H4 (cell line): ENCODE results near the gene KRTAP1-4. TPM values are rescaled to one million over a fixed set of nuclear protein-coding genes. Genes with fewer than 3 reads are reported as not detected.
"Not testable (repeated sequence)": the region's sequence is repeated elsewhere in the genome, so short reads cannot be mapped to it uniquely, and the experiment has no call there.

Experiments
- DNase-seq: peaks from one replicate; pipeline ENCODE4 v3.0.0-alpha.2; 2015; ENCODE audit warnings: low spot score
- total RNA-seq: library from RNA; depleted of rRNA; stranded (reverse); fragments of >200 nt; shearing (Covaris generic); gene quantifications from 2 replicates; pipeline ENCODE4 v1.2.3, GENCODE V29; 2014

KRTAP1-4 gene
- total RNA-seq, 1 experiment from 2014 or later, result not detected

DNA sequence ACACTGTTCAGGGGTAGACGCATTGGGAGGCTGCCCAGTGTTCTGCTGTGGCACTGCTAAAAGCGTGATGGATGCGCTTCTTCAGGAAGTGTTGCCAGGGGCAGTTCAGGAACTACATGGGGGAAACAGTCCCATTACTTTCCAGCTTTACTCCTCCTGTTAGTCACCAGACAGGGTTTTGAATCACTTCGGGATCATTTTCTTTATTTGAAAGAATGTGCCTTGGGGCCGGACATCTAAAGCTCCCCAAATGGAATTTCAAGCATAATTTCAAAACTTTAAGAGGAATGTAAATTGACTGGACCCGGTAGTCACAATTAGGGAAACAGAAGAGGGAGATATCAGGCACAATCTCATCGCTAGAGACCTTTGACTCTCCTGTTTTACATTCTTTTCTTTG, 18.4 kb upstream of the KRTAP1-4 start:
- DNase-seq, result no peak

DNA sequence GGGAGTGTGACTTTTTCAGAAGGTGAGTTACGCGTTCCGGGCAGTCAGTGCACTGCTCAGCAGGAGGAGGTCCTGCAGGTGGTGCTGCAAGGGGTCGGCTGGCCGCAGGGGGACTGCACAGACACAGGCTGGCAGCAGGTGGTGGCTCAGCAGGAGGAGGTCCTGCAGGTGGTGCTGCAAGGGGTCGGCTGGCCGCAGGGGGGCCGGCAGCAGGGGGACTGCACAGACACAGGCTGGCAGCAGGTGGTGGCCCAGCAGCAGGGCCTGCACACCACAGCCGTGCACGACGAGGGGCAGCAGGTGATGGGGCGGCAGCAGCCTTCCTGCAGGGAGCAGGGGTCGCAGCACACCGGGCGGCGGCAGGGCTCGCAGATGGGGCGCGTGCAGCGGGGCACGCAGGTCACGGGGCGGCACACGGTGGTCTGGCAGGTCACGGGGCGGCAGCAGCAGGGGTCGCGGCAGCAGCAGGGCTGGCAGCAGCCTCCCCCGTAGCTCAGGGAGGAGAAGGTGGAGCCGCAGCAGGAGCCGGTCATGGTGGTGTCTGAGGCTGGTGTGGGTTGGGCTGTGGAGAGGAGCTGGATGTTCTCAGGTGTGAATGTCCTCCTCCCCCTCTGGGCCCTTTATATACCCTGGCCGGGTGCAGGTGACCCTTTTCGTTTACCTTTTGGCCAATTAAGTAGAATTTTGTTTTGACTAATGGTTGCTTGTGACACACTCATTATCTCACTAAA, 16.9 kb upstream of the KRTAP1-4 start, which contains the start of gene KRTAP2-1:
KRTAP2-1 (minus strand) TSS at position 582 of the 731 bp plus-strand sequence; CDS start at position 533, 49 bp downstream.
- not testable (repeated sequence) for DNase-seq

DNA sequence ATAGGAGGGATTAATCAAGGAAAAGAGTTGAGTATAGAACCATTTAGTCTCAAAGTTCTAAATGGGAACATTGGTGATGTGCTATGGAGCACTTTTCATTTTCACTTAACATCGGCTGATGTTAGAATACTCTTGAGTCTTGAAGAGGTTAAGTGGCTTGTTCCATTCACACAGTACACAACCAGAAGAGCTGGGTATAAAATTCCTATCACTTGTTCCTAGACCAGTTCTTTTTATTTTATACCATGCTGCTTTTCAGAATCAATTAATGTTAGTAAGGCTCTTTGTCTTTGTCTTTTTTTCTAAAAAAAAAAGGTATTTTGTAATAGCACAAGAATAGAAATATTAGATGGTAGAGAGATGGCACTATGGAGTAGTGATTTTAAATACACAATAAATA, 13.0 kb upstream of the KRTAP1-4 start:
- DNase-seq, result no peak

DNA sequence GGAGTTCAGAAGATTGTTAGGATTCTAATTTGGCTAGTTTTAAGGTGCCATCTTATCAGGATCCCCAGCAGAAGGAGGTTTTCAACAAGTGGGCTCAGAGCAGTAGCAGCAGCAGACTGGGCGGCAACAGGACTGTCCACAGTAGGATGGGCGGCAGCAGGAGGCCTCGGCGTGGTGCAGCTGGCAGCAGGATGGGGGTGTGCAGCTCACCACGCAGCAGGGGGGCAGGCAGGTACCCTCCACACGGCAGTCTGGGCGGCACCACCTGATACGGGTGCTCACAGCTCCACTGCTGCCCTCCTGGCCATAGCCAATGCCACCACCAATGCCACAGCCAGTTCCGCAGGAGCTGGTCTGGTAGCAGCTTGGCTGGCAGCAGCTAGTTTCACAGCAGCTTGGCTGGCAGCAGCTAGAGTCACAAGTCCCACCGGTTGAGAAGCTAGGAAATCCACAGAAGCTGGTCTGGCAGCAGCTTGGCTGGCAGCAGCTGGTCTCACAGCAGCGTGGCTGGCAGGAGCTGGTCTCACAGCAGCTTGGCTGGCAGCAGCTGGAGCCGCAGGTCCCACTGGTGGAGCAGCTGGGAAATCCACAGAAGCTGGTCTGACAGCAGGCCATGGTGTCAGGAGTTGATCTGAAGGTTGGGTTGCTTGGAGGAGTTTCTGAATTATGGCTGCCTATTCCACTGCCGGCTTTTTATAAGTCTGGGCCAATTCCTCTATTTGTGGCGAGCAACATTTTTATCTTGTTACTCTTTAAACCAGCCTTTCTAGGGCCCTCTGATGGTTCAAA, 11.0 kb upstream of the KRTAP1-4 start, which contains the start of gene KRTAP1-1:
KRTAP1-1 (minus strand) TSS at position 668 of the 789 bp plus-strand sequence; CDS start at position 615, 53 bp downstream.
- DNase-seq, result not testable (repeated sequence)

DNA sequence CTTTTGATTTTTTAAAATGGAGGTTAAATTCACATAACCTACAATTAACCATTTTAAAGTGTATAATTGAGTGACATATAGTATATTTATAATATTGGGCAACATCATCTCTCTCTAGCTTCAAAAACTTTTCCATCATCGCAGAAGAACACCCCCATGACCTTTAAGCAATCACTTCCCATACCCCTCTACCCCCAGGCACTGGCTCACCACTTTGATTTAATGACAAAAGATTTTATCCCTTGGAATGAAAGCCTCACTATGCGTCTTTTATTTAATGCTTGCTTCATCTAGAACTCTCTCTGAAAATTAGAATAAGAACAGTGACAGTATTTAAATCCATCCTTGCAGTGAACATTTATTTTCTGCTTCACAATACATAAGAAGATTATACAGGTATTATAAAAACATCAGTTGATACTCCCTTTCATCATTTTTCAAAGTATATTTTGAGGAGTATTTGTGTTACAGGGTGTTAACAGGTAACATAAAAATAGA, 7.9 kb upstream of the KRTAP1-4 start:
- DNase-seq, result no peak

DNA sequence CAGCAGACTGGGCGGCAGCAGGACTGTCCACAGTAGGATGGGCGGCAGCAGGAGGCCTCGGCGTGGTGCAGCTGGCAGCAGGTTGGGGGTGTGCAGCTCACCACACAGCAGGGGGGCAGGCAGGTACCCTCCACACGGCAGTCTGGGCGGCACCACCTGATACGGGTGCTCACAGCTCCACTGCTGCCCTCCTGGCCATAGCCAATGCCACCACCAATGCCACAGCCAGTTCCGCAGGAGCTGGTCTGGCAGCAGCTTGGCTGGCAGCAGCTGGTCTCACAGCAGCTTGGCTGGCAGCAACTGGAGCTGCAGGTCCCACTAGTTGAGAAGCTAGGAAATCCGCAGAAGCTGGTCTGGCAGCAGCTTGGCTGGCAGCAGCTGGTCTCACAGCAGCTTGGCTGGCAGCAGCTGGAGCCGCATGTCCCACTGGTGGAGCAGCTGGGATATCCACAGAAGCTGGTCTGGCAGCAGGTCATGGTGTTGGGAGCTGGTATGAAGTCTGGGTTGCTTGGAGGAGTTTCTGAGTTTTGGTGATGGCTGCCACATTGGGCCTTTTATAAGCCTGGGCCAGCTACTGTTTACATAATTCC, 4.4 kb upstream of the KRTAP1-4 start, which contains the start of gene KRTAP1-3:
KRTAP1-3 (minus strand) TSS at position 529 of the 590 bp plus-strand sequence; CDS start at position 476, 53 bp downstream.
- DNase-seq, result not testable (repeated sequence)

DNA sequence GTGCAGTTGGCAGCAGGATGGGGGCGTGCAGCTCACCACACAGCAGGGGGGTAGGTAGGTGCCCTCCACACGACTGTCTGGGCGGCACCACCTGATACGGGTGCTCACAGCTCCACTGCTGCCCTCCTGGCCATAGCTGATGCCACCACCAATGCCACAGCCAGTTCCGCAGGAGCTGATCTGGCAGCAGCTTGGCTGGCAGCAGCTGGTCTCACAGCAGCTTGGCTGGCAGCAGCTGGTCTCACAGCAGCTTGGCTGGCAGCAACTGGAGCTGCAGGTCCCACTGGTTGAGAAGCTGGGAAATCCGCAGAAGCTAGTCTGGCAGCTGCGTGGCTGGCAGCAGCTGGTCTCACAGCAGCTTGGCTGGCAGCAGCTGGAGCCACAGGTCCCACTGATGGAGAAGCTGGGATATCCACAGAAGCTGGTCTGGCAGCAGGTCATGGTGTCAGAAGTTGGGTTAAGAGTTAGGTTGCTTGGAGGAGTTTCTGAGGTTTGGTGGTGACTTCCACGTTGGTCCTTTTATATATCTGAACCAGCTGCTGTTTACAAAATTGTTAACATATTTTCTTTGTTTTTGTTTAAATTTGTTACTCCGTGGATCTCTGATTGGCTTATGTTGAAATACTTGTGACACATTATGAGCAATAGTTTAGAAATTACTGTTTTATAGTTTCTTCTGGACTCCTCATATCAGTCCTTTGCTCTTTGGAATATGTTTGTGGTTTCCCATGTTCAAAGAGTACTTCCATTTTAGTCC, 3.1 kb downstream of the KRTAP1-4 start, which contains the start of gene KRTAP1-5:
KRTAP1-5 (minus strand) TSS at position 494 of the 757 bp plus-strand sequence; CDS start at position 441, 53 bp downstream.
- peak; percentile 83 for DNase-seq

DNA sequence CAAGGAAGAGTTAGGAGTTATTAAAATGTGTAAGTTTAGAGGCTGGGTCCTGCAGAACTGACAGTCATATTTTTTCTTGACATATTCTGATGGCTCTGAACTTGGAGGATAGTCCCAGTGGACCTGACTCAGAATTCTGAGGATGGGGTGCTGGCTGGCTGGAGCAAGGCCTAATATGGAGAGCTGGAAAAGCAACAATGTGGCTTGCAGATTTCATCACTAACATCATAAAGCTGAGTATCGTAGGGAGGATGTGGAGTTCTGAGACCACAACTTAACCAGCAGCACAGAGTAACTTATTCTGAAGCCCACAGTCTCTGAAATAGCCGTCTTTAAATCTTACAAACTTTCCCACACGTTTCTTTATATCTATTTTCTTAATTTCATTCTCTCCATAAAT, 5.3 kb downstream of the KRTAP1-4 start:
- DNase-seq, result no peak

DNA sequence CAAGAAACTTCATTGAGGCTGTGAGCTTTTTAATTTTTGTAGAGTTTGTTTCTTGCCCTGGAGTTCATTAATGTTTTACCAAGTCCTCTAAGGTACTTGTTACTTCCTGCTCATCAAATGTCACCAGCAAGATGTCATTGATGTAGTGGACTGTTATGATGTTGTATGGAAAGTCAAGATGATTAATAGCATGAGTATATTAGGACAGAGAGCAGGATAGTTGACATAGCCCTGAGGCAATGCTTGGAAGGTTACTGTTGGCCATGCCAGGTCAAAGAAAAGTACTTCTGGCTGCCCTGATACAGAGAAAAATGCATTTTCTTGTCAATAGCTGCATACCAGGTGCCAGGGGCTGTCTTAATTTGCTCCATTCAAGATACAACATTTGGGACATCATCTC, 9.7 kb downstream of the KRTAP1-4 start:
- DNase-seq, result no peak

DNA sequence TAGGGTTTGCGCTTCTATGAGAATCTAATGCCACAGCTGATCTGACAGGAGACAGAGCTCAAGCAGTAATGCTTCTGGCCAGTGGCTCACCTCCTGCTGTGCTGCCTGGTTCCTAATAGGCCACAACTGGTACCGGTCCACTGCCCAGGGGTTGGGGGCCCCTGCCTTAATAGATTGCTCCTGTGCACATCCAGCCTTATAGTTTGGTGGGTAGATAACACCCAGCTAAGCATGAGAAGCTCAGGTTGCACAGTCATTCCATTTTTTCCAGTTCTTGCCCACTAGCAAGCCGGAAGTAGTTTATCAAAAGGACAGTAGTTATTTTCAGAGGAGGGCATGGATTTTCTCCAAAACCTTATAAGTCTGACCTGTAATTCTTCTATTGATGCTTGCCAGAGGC, 10.6 kb downstream of the KRTAP1-4 start:
- no peak for DNase-seq

DNA sequence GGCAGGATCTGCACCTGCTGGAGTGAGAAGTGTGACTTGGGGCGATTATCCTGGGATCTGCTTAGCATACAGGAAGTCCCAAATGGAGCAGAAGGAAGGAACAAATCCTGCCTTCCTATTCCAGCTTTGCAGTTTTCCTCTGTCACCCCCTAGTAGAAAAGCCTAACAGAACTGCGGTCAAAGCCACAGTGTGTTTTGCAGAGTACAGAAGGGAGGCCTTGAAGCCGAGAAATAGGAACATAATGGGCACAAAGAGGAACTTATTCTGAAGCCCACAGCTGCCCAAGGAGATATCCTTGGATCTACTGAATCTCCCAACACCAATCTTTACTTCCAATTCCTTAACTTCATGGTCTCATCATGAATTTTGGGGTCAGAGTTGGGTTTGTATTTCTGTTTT, 11.5 kb downstream of the KRTAP1-4 start:
- no peak for DNase-seq

DNA sequence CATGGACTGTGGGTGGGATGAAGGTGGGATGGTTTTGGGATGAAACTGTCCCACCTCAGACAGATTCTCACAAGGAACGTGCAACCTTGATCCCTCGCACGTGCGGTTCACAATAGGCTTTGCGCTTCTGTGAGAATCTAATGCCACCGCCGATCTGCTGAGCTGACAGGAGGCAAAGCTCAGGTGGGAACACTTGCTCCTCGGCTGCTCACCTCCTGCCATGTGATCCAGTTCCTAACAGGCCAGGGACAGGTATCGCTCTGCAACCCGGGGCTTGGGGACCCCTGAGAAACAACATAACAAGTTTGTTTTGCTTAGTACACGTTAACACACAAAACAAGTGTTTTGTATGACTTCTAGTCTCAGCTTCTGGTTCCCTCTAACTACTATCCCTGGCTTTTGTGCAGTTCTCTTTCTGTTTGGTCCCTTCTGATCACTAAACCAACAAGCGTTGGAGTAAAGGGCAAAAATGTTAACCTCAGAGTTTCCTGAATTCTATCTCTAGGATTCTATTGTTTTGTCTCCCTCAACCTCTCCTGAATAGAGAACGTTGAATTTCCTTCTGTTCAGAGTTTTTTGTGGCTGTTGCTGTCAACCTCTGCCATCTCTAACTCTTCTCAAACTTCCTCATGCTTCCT, 13.3 kb downstream of the KRTAP1-4 start:
- DNase-seq, result no peak

DNA sequence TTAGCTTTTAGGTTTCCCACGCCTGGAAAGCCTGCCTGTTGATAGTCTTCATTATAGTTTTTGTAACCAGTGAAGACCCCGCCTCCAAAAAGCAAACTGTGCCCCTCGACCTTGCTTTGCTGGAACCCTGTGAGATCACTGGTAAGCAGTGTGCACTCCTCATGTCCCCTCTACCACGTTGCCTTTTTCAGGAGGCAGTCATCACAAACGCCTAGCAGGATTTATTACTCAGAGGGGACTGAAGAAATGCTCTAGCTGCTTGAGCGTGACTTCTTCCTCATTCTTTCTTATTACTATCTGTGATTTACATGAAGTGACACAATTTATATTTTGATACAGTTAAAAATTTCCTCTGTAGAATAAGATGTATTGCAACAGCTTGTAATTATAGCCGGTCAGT, 14.5 kb downstream of the KRTAP1-4 start:
- DNase-seq, result no peak

DNA sequence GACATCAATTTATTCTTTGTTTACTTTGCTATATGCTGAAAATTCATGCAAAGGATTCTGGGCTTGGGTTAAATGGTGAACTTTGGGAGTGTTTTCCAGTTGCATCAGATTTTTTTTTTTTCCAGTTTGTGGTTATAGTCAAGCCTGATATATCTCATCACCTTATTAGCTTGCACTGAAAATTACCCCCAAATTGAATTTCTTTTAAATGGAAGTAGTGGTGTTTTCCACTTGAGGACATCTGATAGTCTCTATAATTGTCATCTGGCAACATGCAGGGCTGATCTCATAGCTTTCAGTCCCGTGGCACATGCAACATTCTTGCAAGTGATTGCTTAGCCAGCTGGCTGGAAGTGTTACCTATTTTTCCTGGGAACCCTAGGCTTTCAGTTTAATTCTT, 16.4 kb downstream of the KRTAP1-4 start:
- peak; percentile 25 for DNase-seq

DNA sequence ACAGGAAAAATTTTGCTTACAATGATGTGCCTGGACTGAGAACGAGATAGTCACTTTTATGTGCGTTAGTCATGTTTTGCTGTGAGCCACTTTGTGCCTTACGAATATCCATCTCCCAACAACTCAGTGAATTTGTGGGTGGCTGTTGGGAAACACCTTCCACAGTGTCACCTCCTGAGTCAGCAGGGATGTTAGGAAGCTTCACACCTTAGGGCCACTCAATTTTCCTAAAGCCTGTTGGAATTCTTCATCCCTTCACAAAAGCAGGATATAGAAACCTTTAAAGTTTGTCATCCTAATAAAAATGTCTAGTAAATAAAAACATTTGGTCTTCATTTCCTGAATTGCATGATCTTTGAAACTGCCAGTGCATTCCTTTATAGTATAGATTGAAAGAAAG, 16.8 kb downstream of the KRTAP1-4 start:
- DNase-seq, result no peak

DNA sequence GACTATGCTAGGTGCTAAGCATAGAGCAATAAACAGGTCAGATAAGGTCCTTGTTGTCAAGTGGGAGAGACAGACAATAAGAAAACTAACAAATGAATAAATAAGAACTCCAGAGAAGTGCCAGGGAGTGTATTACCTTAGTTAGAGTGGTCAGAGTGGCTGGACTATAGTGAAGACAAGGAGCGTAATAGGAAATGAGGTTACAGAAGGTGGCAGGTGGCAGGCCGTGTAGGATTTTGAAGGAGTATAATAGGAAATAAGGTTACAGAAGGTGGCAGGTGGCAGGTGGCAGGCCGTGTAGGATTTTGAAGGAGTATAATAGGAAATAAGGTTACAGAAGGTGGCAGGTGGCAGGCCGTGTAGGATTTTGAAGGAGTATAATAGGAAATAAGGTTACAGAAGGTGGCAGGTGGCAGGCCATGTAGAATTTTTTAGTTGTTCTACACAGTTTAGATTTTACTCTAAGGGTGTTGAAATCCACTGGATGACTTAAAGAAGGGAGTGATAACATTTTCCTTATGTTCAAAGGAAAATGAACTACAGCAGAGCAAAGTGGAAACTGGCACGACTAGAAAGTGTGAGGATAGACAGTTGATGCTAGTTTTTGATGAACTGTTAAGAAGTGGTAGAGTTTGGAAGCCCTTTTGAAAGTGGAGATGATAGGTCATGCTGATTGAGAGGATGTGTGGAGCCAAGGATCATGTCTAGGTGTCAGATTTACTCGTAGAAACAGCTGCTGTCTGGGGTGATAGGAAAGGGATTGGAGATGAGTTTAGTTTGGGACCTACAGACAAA, 17.5 kb downstream of the KRTAP1-4 start:
- DNase-seq, result no peak

DNA sequence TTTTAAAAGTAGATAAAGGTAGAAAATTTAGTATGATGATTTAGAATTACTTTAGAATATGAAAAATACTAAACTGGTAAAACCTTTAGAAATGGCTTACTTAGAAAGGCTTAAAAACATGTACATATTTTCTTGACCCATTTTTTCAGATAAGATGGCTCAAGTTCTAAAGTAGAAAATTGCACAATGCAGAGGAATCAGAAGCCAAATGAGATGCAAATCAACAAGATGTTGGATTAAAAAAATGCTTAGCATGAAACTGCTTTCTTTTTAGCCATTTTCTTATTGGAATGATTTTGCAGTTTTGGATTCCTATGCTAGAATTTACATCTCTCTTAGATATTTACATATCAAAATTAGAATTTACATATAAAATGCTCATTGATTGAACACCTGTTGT, 19.6 kb downstream of the KRTAP1-4 start:
- DNase-seq, result no peak

DNA sequence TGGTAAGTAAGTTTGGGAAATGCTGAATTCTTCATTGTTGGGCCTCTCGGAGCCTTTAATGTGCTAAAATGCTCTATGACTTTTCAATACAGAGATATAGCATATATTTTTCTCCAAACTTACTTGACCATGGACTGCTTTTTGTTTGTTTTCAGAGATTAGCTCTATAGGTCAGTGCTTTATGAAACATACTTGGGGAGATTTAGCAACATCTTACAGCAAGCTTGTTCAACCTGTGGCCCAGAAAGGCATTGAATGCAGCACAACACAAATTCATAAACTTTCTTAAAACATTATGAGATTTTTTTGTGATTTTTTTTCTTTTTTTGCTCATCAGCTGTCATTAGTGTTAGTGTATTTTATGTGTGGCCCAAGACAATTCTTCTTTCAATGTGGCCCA, 20.1 kb downstream of the KRTAP1-4 start:
- DNase-seq, result no peak

DNA sequence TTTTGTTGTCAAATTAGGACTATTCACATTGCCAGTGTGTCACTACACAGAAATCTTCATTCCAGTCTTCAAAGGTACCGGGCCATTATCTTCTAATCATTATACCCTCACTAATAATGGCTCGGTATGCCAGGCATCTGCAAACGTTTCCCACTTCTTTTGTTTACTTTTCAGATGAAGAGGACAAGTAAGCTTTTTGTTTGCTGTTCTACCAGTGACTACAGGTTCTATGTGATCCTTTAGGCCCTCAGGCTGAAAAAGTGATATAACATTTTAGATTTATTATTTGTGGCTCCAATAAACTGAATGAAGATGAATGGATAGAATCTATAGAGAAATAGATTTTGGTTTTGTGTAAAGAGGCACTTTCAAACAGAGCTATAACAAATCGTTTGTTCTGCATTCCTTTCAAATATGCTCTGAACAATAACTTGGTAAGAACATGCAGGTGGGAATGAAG, 20.7 kb downstream of the KRTAP1-4 start:
- DNase-seq, result no peak

DNA sequence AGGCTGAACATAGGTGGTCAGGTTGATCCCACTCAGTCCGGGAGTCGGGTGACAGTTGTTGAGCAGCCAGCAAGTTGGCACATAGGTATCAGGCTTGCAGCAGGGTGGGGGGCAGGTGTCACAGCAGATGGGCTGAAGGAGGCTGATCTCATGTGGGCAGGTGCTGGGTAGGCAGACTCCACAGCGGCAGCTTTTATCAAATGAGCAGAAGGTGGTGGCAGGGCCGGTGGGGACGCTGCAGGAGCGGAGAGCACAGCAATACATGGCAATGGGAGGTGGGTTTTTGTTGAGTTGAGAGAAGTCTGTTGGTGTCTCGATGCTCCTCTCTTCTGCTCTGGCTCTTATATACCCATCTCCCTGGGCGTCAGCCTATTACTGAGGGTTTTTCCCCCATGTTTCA, 21.2 kb downstream of the KRTAP1-4 start, which contains the start of gene KRTAP3-1:
KRTAP3-1 (minus strand) TSS at position 318 of the 400 bp plus-strand sequence; CDS start at position 264, 54 bp downstream.
- DNase-seq, result no peak
